Measurements from ENCODE around the gene ZNF609.
A peak's percentile ranks its signal among the peaks of the same experiment; 100 is the strongest.

GRCh38 chr15:64653757-64654156 is 193.4 kb downstream of the ZNF609 start:
- TF ChIP-seq CTCF (IDR thresholded peaks at IDR 0.05): peak in 10 of 12 donors; percentile 19 to 58 (median 30)
- no peak for TF ChIP-seq POLR2A (IDR thresholded peaks at IDR 0.05)
